SK-N-SH (cell line): ENCODE measurements around the gene CTSH.

Source experiments
- EP300 ChIP-seq, 2 experiments: IDR thresholded peaks; 2 replicates each; pipeline versions ENCODE4 v1.4.0 to v1.6.1; 2012; ENCODE audit warnings: borderline replicate concordance in 1 of 2, low read depth in 1 of 2, low read length in 1 of 2
- FOSL2 ChIP-seq: IDR thresholded peaks from 2 replicates; pipeline ENCODE4 v1.4.0; 2012; ENCODE audit warnings: low read depth, mild to moderate bottlenecking, moderate library complexity, borderline replicate concordance
- FOXM1 ChIP-seq: IDR thresholded peaks from 2 replicates; pipeline ENCODE4 v1.4.0; 2012; ENCODE audit warnings: low read depth, mild to moderate bottlenecking
- JUND ChIP-seq: IDR thresholded peaks from 2 replicates; pipeline ENCODE4 v1.4.0; 2012
- MAX ChIP-seq: IDR thresholded peaks from 2 replicates; pipeline ENCODE4 v1.4.0; 2012; ENCODE audit warnings: low read depth
- MXI1 ChIP-seq: IDR thresholded peaks from 2 replicates; pipeline ENCODE4 v1.6.1; 2012; ENCODE audit warnings: mild to moderate bottlenecking, low read depth, low read length, improper control_type of control experiment
- POLR2AphosphoS5 ChIP-seq: IDR thresholded peaks from 2 replicates; pipeline ENCODE4 v1.6.1; 2012; ENCODE audit warnings: low read depth, low read length
- RCOR1 ChIP-seq: fragments of 150-350 bp; IDR thresholded peaks from 2 replicates; pipeline ENCODE4 v1.6.1; 2017; ENCODE audit warnings: antibody characterized with exemption, low read length
- SIN3A ChIP-seq: IDR thresholded peaks from 2 replicates; pipeline ENCODE4 v1.6.1; 2012; ENCODE audit warnings: low read depth, mild to moderate bottlenecking, low read length, moderate library complexity, borderline replicate concordance
- TEAD4 ChIP-seq: IDR thresholded peaks from 2 replicates; pipeline ENCODE4 v1.4.0; 2012; ENCODE audit warnings: mild to moderate bottlenecking, borderline replicate concordance; ENCODE audit not compliant: insufficient read depth
- ZBTB33 ChIP-seq: IDR thresholded peaks from 2 replicates; pipeline ENCODE4 v1.4.0; 2012; ENCODE audit warnings: low read depth, borderline replicate concordance
- TF ChIP-seq, protein P1 (sequence below): fragments of 200-600 bp; sonication (generic); IDR thresholded peaks from 2 replicates; pipeline ENCODE4 v1.6.1; 2017; ENCODE audit warnings: antibody characterized with exemption, mild to moderate bottlenecking, moderate library complexity
- TF ChIP-seq, protein P2 (sequence below): IDR thresholded peaks from 2 replicates; pipeline ENCODE4 v1.4.0; 2012; ENCODE audit warnings: low read depth, borderline replicate concordance
- TF ChIP-seq, protein P3 (sequence below): IDR thresholded peaks from 2 replicates; pipeline ENCODE4 v1.6.1; 2012; ENCODE audit warnings: mild to moderate bottlenecking, low read depth, low read length, moderate library complexity

DNA sequence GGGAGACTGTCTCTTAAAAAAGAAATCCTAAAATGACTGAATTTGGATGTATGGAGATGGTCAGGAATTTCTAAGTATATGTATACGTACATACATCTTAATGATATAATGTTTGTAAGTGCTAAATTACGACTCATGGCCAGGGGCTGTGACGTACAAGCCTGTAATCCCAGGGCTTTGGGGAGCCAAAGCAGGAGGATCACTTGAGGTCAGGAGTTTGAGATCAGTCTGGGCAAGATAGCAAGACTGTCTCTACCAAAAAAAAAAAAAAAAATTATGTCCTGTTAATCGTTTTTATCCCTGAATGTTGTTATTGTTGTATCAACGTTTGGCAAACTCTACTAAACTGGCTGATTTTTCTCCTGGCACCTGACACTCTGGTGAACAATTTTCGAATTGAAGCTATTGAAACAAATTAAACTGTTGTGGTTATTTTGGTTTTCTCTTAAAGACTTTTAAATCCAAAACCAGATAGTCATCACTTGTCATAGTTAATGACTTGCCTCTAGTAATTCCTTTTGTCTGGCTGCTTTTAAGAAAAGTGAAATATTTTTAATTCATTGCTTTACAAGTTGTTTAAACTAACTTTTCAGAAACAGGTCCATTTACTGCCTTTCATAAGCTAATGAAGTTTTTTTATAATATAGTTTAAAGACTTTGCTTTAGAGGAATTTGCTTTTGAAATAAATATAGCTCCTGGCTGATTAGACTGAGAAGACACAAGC is 65.2 kb downstream of the CTSH start:
- TF ChIP-seq POLR2AphosphoS5 (no peak), SIN3A (no peak), RCOR1 (no peak), EP300 (IDR thresholded peaks at IDR 0.05; ENCODE audit: borderline replicate concordance in 1 of 2, low read depth in 1 of 2, low read length in 1 of 2) (no peak), FOXM1 (no peak), JUND (no peak), FOSL2 (no peak), TEAD4 (no peak), MXI1 (no peak), ZBTB33 (no peak), MAX (no peak)
- TF ChIP-seq, protein P1, sequence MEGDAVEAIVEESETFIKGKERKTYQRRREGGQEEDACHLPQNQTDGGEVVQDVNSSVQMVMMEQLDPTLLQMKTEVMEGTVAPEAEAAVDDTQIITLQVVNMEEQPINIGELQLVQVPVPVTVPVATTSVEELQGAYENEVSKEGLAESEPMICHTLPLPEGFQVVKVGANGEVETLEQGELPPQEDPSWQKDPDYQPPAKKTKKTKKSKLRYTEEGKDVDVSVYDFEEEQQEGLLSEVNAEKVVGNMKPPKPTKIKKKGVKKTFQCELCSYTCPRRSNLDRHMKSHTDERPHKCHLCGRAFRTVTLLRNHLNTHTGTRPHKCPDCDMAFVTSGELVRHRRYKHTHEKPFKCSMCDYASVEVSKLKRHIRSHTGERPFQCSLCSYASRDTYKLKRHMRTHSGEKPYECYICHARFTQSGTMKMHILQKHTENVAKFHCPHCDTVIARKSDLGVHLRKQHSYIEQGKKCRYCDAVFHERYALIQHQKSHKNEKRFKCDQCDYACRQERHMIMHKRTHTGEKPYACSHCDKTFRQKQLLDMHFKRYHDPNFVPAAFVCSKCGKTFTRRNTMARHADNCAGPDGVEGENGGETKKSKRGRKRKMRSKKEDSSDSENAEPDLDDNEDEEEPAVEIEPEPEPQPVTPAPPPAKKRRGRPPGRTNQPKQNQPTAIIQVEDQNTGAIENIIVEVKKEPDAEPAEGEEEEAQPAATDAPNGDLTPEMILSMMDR: no peak
- TF ChIP-seq, protein P2, sequence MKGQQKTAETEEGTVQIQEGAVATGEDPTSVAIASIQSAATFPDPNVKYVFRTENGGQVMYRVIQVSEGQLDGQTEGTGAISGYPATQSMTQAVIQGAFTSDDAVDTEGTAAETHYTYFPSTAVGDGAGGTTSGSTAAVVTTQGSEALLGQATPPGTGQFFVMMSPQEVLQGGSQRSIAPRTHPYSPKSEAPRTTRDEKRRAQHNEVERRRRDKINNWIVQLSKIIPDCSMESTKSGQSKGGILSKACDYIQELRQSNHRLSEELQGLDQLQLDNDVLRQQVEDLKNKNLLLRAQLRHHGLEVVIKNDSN: no peak
- TF ChIP-seq, protein P3, sequence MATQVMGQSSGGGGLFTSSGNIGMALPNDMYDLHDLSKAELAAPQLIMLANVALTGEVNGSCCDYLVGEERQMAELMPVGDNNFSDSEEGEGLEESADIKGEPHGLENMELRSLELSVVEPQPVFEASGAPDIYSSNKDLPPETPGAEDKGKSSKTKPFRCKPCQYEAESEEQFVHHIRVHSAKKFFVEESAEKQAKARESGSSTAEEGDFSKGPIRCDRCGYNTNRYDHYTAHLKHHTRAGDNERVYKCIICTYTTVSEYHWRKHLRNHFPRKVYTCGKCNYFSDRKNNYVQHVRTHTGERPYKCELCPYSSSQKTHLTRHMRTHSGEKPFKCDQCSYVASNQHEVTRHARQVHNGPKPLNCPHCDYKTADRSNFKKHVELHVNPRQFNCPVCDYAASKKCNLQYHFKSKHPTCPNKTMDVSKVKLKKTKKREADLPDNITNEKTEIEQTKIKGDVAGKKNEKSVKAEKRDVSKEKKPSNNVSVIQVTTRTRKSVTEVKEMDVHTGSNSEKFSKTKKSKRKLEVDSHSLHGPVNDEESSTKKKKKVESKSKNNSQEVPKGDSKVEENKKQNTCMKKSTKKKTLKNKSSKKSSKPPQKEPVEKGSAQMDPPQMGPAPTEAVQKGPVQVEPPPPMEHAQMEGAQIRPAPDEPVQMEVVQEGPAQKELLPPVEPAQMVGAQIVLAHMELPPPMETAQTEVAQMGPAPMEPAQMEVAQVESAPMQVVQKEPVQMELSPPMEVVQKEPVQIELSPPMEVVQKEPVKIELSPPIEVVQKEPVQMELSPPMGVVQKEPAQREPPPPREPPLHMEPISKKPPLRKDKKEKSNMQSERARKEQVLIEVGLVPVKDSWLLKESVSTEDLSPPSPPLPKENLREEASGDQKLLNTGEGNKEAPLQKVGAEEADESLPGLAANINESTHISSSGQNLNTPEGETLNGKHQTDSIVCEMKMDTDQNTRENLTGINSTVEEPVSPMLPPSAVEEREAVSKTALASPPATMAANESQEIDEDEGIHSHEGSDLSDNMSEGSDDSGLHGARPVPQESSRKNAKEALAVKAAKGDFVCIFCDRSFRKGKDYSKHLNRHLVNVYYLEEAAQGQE: no peak
